Colonic mucosa (tissue), 4 donors: ENCODE data around the gene PTPRN2. TPM values are rescaled to one million over a fixed set of nuclear protein-coding genes. Genes with fewer than 3 reads are reported as not detected.

Experiments used
- DNase-seq: peaks from one replicate; pipeline ENCODE4 v3.0.0-alpha.2; 2020
- H3K27ac ChIP-seq: fragments of 200-600 bp; one replicate; pipeline ENCODE4 v1.8.0; 2021
- H3K27me3 ChIP-seq: fragments of 200-600 bp; one replicate; pipeline ENCODE4 v1.8.0; 2021
- H3K36me3 ChIP-seq: fragments of 200-600 bp; one replicate; pipeline ENCODE4 v1.8.0; 2021
- H3K4me1 ChIP-seq: fragments of 200-600 bp; one replicate; pipeline ENCODE4 v1.8.0; 2021; ENCODE audit warnings: mild to moderate bottlenecking
- H3K4me3 ChIP-seq: fragments of 200-600 bp; one replicate; pipeline ENCODE4 v1.8.0; 2021
- H3K9ac ChIP-seq, 2 donors: one replicate each; pipeline ENCODE4 v1.7.0; 2013; ENCODE audit warnings: control low read depth in 2 of 2, low read depth in 2 of 2, low read length in 2 of 2
- H3K9me3 ChIP-seq: fragments of 200-600 bp; one replicate; pipeline ENCODE4 v1.8.0; 2021
- CTCF ChIP-seq: fragments of 200-600 bp; IDR thresholded peaks from one replicate; pipeline ENCODE4 v1.8.0; 2022; ENCODE audit warnings: antibody characterized with exemption, mild to moderate bottlenecking
- intact Hi-C: fragments of 100-400 bp; cut with DNase I; formaldehyde crosslinking; loops from one replicate; pipeline ENCODE4 v1.14.1; 2022
- total RNA-seq, 2 donors: library from RNA; stranded (reverse); fragmentation: NEBNext Ultra II Directional in 1 of 2; extraction: Animal tissue kit (Norgen Biotek cat#: 25700) in 1 of 2; gene quantifications; one replicate each; pipeline ENCODE4 v1.2.1, GENCODE V29; 2021
- donor health status: healthy.
- donor health status: DM: no; HTN: no; CAD: no.
- donor health status: DM: no; HTN: no; CAD: no.

The PTPRN2 gene
- total RNA-seq, 2 donors from 2014 or later, result 14.7 to 21.6 TPM

DNA sequence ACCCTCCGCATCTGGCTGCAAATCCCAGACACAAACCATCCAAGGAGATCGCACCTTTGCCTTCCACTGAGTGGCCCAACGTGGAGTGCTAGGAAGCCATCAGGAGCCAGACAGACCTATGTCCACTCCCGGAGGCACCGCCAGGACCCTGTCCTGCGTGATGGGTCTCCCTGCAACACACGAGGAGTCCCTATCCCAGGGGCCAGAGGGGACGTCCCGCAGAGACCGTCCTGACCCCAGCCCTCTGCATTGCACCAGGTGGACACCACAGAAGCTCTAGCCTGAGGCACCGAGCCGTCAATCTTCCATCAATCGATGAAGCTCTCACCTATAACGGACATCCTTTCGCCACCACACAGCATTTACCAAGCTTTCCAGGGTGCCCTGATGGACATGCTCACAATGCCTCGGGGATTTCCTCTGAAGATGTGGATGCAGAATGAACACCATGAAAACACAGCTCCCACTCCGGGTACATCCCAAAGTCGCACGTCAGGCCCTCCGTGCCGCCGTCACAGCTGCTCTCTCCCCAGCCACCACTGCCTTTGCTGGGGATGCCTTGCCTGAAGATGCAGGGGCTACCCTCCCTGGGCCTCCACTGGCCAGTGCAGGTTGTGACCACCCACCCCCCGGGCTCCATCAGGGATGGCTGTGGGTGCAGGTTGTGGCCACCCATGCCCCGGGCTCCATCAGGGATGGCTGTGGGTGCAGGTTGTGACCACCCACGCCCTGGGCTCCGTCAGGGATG lies 54.1 kb downstream of the PTPRN2 start:
- no peak overlapping the region for H3K9ac ChIP-seq
- intact Hi-C loops, result no loop called here
- H3K4me1 ChIP-seq, result no peaks in the 10 kb centered on the region
- no peak overlapping the region for H3K4me3 ChIP-seq
- no peaks in the 10 kb centered on the region for H3K9me3 ChIP-seq
- DNase-seq, result no peak
- TF ChIP-seq CTCF, result no peak
- no peaks in the 10 kb centered on the region for H3K27me3 ChIP-seq
- H3K36me3 ChIP-seq, result no peaks in the 10 kb centered on the region
- no peak overlapping the region for H3K27ac ChIP-seq

DNA sequence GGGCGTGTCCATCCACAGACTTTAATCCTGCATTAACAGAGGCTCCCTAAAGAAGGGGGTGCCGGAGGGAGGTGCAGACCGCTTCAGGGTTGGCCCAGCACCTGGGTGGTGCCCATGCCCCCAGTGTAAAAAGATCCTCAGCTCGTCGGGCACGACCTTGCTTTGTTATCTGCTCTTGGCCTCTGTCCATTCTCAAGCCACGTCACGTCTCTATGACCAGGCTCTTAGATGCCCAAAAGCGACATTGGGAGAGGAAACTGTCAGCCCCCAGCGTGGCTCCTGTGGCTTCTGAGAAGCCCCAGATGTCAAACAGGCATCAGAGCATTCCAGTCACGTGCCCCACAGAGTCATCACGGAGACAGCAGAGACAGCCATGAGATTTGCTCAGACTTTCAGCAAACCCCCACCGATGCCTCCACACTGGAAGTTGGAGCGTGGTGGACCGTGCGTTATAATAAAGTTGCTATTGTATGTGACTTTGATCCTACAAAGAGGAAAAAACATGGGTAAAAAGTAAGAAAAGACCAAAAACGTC lies 55.5 kb downstream of the PTPRN2 start:
- no peaks in the 10 kb centered on the region for H3K4me1 ChIP-seq
- H3K36me3 ChIP-seq, result no peaks in the 10 kb centered on the region
- H3K9ac ChIP-seq, result no peak overlapping the region
- no peak overlapping the region for H3K4me3 ChIP-seq
- DNase-seq, result no peak
- intact Hi-C loops, result no loop called here
- H3K27ac ChIP-seq, result no peak overlapping the region
- no peaks in the 10 kb centered on the region for H3K27me3 ChIP-seq
- no peak for TF ChIP-seq CTCF
- H3K9me3 ChIP-seq, result no peaks in the 10 kb centered on the region

DNA sequence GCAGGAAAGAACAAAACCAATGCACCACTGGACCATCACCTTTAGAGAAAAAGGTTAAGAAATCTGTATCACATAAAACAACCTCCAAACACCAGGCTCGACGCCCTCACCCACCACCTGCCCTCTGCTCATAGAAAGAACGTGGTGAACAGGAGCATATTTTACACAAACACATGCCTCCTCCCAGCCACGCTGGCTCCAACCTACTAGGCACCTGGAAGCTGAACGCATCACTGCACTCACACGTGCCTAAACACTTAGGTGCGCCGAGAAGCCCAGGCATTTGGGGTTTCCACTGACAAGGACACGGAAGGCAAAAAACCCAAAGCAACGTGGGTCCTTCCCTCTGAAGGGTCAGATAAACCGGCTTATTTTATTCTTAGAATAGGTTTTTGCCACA lies 56.0 kb downstream of the PTPRN2 start:
- no peaks in the 10 kb centered on the region for H3K27me3 ChIP-seq
- H3K27ac ChIP-seq, result no peak overlapping the region
- no peak overlapping the region for H3K9ac ChIP-seq
- no peaks in the 10 kb centered on the region for H3K4me1 ChIP-seq
- no peak for DNase-seq
- no peak overlapping the region for H3K4me3 ChIP-seq
- H3K9me3 ChIP-seq, result no peaks in the 10 kb centered on the region
- no peak for TF ChIP-seq CTCF
- intact Hi-C loops, result no loop called here
- H3K36me3 ChIP-seq, result no peaks in the 10 kb centered on the region

DNA sequence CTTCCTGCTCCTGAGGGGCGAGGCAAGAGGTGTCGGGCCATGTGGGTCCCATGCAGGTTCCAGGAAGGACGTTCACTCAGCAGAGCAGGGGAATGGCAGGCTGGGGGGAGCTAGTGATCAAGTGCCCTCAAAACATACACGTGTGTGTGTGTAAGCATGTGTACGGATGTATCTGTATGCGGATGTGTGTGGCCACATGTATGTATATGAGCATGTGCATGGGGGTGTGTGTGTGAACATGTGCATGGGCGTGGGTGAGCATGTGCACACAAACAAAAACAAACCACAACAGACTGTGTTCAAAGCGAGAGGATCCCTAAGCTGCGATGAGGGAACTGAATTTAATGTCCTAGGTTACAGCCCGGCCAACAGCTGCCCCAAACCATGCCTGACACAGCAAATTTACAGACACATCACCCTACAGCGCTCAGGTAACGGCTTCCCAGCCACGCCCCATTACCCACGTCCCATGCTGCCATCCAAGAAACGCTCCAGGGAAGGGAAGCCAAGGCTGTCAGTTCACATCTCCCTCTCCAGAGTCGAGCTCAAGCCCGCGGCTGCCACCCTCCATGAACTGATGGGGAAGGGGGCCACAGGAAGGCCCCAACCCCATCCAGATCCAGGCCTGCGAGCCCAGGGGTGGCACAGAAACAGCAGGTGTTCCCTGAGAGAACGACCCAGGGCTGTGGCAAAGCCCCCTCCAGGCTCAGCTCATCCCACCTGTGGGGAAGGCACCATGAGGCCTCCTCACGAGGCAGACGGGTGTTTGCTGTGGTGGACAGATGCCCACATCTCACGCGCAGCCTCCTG lies 56.6 kb downstream of the PTPRN2 start:
- Histone ChIP-seq H3K9ac (no peak overlapping the region), H3K27ac (no peak overlapping the region), H3K4me3 (no peak overlapping the region), H3K27me3 (no peaks in the 10 kb centered on the region), H3K9me3 (no peaks in the 10 kb centered on the region), H3K36me3 (no peaks in the 10 kb centered on the region), H3K4me1 (no peaks in the 10 kb centered on the region)
- DNase-seq, result no peak
- TF ChIP-seq CTCF, result no peak
- intact Hi-C loops, result no loop called here

GRCh38 chr7:158529181-158530096 lies 58.2 kb downstream of the PTPRN2 start:
- intact Hi-C loops, result no loop called here
- TF ChIP-seq CTCF, result no peak
- no peak overlapping the region for H3K4me3 ChIP-seq
- H3K9me3 ChIP-seq, result no peaks in the 10 kb centered on the region
- H3K9ac ChIP-seq, result no peak overlapping the region
- no peak overlapping the region for H3K27ac ChIP-seq
- no peaks in the 10 kb centered on the region for H3K4me1 ChIP-seq
- no peak for DNase-seq
- H3K27me3 ChIP-seq, result no peaks in the 10 kb centered on the region
- H3K36me3 ChIP-seq, result no peaks in the 10 kb centered on the region
